Smooth muscle cell of trachea (primary cell): ENCODE data around the gene IRF9. TPM values are rescaled to one million over a fixed set of nuclear protein-coding genes. Genes with fewer than 3 reads are reported as not detected.

Experiments
- total RNA-seq: library from RNA; depleted of rRNA; stranded (reverse); fragments of >200 nt; gene quantifications from 2 replicates; pipeline ENCODE4 v1.2.1, GENCODE V29; 2014

Gene IRF9, protein sequence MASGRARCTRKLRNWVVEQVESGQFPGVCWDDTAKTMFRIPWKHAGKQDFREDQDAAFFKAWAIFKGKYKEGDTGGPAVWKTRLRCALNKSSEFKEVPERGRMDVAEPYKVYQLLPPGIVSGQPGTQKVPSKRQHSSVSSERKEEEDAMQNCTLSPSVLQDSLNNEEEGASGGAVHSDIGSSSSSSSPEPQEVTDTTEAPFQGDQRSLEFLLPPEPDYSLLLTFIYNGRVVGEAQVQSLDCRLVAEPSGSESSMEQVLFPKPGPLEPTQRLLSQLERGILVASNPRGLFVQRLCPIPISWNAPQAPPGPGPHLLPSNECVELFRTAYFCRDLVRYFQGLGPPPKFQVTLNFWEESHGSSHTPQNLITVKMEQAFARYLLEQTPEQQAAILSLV
- total RNA-seq: 87.8 and 104 TPM in 2 replicates

GRCh38 chr14:24160850-24161804, at the start of gene IRF9:
TSS of gene IRF9 (plus strand) at chr14:24161265. CDS start at chr14:24162145, 880 bp downstream.

GRCh38 chr14:24114532-24115421, 46.3 kb upstream of the IRF9 start, which contains the start of the genes DCAF11 and NRL:
TSS of gene DCAF11 (plus strand) at chr14:24114777. CDS start at chr14:24115595, 818 bp downstream.
TSS of gene NRL (minus strand) at chr14:24114949. CDS start at chr14:24082848, 32,101 bp downstream.

DNA sequence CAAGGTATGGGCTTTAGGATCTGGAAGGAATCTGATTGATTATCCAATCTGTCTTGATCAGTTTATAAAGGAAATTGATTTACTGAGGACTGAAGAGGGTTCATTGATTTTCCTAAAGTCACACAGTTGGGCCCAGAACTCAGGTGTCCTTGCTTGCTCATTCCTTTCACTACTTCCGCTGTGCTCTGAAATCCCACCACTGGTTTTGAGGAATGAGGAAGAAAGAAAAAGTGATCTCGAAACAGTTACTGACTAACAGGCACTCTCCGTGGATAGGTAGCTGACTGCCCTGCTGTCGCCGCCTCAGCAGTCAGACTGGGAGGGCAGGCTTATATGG, 30.7 kb upstream of the IRF9 start, which contains the start of gene FITM1:
TSS of gene FITM1 (plus strand) at position 280 of the 337 bp plus-strand sequence. CDS start 905 bp downstream, outside the sequence.

DNA sequence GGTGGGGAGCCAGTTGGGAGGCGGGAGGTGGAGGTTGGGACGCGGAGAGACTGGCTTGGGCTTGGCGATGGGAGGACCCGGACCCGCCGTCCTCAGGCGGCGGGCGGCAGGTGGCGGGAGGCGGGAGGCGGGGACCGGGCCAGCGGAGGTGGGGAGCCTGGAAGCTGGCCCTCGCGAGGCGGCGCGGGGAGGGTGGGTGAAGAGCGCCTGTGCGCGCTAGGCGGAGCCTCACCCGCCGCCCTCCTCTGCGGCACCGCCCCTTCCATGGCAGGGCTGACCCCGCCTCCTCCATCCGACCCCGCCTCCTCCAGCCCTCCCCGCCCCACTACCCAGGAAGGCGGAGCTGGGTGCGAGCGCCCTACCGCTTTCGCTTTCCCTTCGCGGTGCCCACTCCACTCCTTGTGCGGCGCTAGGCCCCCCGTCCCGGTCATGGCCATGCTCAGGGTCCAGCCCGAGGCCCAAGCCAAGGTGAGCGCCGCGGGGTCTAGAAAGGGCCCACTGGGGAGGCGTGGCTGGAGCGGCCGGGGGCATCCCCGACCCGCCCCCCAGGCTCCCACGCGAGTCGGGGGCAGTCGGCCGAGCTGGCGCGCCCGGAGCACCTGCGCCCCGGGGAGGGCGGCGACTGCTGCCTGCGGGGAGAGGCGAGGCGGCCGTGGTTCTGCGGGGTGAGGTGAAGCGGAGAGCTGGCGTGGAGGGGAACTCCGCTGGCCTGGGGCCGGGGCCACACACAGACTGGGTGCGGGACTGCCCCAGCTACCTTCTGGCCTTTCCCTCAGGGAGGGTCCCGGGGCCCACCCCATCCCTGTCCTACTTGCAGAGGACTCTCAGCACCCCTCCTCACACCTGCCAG, 25.0 kb upstream of the IRF9 start, which contains the start of gene PSME1:
TSS of gene PSME1 (plus strand) at position 361 of the 850 bp plus-strand sequence. CDS start at position 430, 69 bp downstream.

DNA sequence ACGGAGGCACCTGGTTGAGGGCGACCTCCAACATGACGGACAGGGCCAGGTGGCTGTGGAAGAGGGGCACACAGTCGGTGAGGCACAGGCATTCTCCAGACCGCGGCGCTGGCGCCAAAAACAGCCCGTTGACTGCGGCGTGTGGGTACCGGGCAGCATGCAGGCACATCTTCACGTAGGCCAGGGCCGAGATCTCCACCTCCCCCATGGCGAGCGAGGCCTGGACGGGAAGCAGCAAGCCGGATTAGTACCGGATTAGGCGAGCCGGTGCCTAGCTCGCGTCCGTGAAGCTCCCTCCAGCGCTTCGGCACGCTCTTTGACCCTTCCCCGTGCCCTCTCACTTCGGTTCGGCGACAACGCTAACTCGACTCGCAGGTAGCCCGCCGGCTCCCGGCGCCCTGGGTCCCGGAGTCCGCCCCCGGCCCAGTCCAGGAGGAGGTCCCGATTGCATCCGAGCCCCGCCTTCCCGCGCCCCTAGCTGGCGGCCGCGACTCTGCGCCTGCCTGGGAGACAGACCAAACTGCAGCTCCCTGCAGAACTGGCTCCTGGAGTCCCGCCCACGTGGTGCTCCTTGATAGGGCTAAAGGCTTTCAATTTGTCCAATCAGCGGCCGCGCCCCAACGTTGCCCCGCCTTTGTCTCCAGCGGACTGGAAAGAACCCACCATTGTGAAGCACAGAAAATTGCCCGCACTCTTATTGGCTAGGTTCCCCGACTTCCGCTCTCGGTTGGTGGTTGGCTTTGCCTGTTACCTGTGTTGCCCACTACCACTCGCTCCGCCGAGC, 19.8 kb upstream of the IRF9 start, which contains the start of gene EMC9:
TSS of gene EMC9 (minus strand) at position 495 of the 784 bp plus-strand sequence. CDS start at position 208, 287 bp downstream.

GRCh38 chr14:24146453-24146977, 14.6 kb upstream of the IRF9 start, which contains the start of gene PSME2:
TSS of gene PSME2 (minus strand) at chr14:24146610. CDS start at chr14:24146581, 29 bp downstream.

DNA sequence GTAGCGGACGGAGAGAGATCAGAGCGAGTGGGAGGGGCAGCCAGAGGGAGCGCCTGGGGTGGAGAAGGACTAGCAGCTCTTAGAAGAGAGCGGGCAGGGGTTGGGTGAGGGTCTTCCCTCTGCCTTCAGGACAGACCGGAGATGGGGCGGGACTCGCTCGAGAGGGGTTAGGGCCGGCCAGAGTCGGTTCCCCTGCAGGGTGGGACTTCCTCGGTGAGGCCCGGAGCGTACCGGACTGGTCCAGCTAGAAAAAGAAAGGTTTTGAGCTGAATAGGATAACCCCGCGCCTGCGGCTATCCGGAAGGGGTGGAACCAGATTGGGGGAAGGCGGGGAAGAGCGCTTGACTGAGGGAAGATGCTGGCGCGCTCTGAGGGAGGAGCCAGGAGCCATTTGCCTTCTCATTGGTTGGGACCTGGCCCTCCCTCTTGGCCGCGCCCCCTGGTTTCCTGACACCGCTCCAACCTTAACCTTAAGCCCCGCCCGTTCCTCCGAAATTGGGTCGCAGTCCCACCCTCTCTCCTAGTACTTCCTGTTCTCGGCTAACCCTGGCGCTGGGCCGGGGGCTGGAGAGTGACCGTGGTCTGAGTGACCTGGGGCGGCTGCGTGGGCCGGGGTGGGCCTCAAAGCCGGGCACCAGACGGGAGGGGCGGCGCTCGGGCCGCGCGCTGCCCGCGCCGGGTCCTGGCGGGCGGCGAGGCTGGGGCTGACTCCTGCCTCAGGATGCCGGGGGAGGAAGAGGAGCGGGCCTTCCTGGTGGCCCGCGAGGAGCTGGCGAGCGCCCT, 13.9 kb upstream of the IRF9 start, which contains the start of gene RNF31:
TSS of gene RNF31 (plus strand) at position 521 of the 783 bp plus-strand sequence. CDS start at position 722, 201 bp downstream.

GRCh38 chr14:24171422-24172260, 10.6 kb downstream of the IRF9 start, which contains the start of gene REC8:
TSS of gene REC8 (plus strand) at chr14:24172080. CDS start at chr14:24172553, 473 bp downstream.

DNA sequence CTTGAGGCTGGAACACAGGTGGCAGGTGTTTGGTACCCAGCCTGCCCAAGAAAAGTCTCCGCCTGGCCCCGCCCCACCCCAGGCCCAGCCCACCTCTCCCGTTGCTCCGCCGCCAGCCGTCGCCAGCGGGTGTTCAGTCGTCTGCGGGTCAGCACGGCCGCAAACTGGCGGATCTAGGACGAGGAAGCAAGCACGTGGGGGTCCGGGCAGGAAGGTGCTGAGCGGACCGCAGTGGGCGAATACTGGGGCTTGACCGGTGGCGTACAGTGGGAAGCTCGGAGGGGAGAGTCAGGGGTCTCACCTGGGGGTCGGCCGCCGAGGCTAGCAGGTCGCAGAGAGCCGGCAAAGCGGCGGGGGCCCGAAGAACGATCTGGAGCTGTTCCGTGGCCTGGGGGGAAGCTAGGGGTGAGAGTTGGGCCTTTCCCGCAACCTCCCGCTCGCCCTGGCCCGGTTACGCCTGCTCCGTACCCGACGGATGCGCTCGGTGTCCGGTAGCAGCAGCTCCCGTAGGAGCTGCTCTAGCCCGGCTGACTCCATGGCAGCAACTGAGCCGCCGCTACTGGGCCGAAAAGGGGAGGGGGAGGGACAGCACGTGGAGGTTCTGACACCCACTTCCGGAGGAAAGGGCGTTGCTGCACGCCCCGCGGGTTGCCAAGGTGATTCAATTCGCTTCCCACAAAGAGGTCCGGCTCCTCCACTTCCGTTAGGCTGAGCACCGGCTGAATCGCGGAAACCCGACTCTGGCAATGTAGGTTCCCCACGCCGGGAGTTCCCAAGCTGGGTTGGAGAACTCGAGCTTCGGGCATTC, 27.4 kb downstream of the IRF9 start, which contains the start of gene IPO4:
TSS of gene IPO4 (minus strand) at position 566 of the 808 bp plus-strand sequence. CDS start at position 537, 29 bp downstream.

DNA sequence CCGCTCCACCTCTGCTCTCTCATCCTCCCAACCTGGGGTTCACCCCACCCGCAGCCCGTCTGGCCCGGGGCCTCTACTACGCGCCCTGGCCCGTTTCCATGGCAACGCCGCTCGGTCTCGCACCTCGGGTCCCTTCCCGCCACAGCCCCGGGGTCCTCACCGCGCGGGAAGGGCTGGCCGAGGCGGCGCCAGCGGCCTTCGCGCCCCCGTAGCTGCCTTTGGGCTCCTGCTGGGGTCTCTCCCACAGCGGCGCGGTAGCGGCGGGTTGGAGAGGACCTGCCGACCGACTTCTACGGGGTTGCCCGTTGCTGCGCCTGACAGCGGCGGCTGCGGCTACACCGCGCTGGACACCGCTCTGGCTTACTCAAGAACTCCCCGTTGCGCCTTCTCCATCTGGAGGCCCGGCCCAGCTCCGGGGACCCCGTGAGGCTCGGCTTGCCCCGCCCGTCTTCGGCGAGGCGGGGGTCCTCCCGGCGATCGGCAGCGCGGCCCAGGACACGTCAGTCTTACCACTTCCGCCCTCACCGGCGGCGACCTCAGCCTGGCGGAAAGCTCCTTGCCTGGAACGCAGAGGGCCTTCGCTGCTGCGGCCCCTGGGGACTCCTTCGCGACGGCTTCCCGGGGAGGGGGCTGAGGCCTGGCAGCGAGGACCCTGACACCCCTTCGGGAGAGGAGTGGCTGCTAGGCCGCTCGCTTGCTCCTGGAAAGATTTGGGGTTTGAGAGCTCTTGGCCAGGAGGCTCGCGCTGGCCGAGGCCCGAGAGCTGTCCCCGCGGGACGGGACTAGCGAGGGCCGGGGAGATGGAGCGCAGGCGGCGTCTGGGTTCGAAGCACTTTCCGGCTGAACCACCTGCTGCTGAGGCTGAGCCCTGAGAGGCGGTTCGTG, 34.4 kb downstream of the IRF9 start, which contains the start of gene TM9SF1:
TSS of gene TM9SF1 (minus strand) at position 256 of the 885 bp plus-strand sequence. CDS start 422 bp downstream, outside the sequence.

GRCh38 chr14:24212924-24213865, 52.1 kb downstream of the IRF9 start, which contains the start of gene CHMP4A:
TSS of gene CHMP4A (minus strand) at chr14:24213488. CDS start at chr14:24213439, 49 bp downstream.

GRCh38 chr14:24215495-24216344, 54.7 kb downstream of the IRF9 start, which contains the start of gene MDP1:
TSS of gene MDP1 (minus strand) at chr14:24216066. CDS start at chr14:24215955, 111 bp downstream.

